IMR-90 (cell line): ENCODE measurements around the gene RPS2. TPM values are rescaled to one million over a fixed set of nuclear protein-coding genes. Genes with fewer than 3 reads are reported as not detected.

Source experiments
- ATAC-seq: fragments of 200-7000 bp; cut with Tn5 transposase; 2 replicates; pipeline ENCODE4 v1.9.1; 2020; ENCODE audit warnings: low read depth, mild to moderate bottlenecking, moderate library complexity
- BruUV-seq: library from RNA; stranded (reverse); fragments of 400-500 nt; replicated peaks from 2 replicates; lab custom pipeline; 2021; lab: Mats Ljungman, UMichigan
- CTCF ChIA-PET: fragments of 300-600 bp; formaldehyde crosslinking; extraction: SDS; loops from one replicate; lab custom pipeline; 2021; ENCODE audit warnings: antibody characterized with exemption; lab: Yijun Ruan, JAX
- POLR2A ChIA-PET: fragments of 300-600 bp; sonication (Branson Sonifier 250); formaldehyde crosslinking; loops from one replicate; lab custom pipeline; 2022; ENCODE audit warnings: antibody characterized with exemption; ENCODE audit not compliant: unreplicated experiment; lab: Charles Lee
- DNase-seq: peaks from one replicate; pipeline ENCODE4 v3.0.0; 2013
- H2AFZ ChIP-seq: replicated peaks from 2 replicates; pipeline ENCODE3; 2013; ENCODE audit warnings: low read length, mild to moderate bottlenecking; ENCODE audit not compliant: poor library complexity
- H2AK5ac ChIP-seq: 2 replicates; pipeline ENCODE4 v1.6.1; 2013; ENCODE audit warnings: low read depth, low read length, inconsistent platforms
- H2AK9ac ChIP-seq: replicated peaks from 2 replicates; pipeline ENCODE3; 2013; ENCODE audit warnings: mild to moderate bottlenecking, low read depth, low read length, moderate library complexity; ENCODE audit not compliant: poor library complexity
- H2BK120ac ChIP-seq: 2 replicates; pipeline ENCODE4 v1.6.1; 2013; ENCODE audit warnings: low read depth, low read length, inconsistent platforms
- H2BK15ac ChIP-seq: 3 replicates; pipeline ENCODE4 v1.6.1; 2013; ENCODE audit warnings: low read depth, low read length, inconsistent platforms
- H2BK20ac ChIP-seq: 2 replicates; pipeline ENCODE4 v1.6.1; 2013; ENCODE audit warnings: low read depth, mild to moderate bottlenecking, inconsistent platforms, low read length, moderate library complexity
- H2BK5ac ChIP-seq: 2 replicates; pipeline ENCODE4 v1.6.1; 2013; ENCODE audit warnings: mild to moderate bottlenecking, low read depth, low read length, inconsistent platforms; ENCODE audit not compliant: poor library complexity, severe bottlenecking
- H3K14ac ChIP-seq: replicated peaks from 2 replicates; pipeline ENCODE4 v1.6.1; 2013; ENCODE audit warnings: low read depth, low read length, inconsistent platforms
- H3K18ac ChIP-seq: 2 replicates; pipeline ENCODE4 v1.6.1; 2013; ENCODE audit warnings: low read depth, low read length, control low read depth
- H3K23ac ChIP-seq: 2 replicates; pipeline ENCODE4 v1.6.1; 2013; ENCODE audit warnings: low read depth, low read length, inconsistent platforms
- H3K27ac ChIP-seq: 2 replicates; pipeline ENCODE4 v1.5.1; 2013; ENCODE audit warnings: mild to moderate bottlenecking, control low read depth, low read length; ENCODE audit not compliant: insufficient read depth
- H3K27me3 ChIP-seq: 2 replicates; pipeline ENCODE4 v1.6.1; 2013; ENCODE audit warnings: low read length; ENCODE audit not compliant: control insufficient read depth, insufficient read depth
- H3K36me3 ChIP-seq: 2 replicates; pipeline ENCODE4 v1.6.1; 2013; ENCODE audit warnings: low read length, mixed read lengths; ENCODE audit not compliant: control insufficient read depth, insufficient read depth
- H3K4ac ChIP-seq: 2 replicates; pipeline ENCODE4 v1.6.1; 2013; ENCODE audit warnings: low read depth, low read length, inconsistent platforms
- H3K4me1 ChIP-seq: 2 replicates; pipeline ENCODE4 v1.6.1; 2013; ENCODE audit warnings: low read length, mixed read lengths; ENCODE audit not compliant: control insufficient read depth, insufficient read depth
- H3K4me2 ChIP-seq: 2 replicates; pipeline ENCODE4 v1.6.1; 2013; ENCODE audit warnings: low read depth, mild to moderate bottlenecking, control low read depth, low read length, moderate library complexity
- H3K4me3 ChIP-seq: 2 replicates; pipeline ENCODE4 v1.5.1; 2013; ENCODE audit warnings: low read depth, mild to moderate bottlenecking, control low read depth, low read length, moderate library complexity; ENCODE audit not compliant: insufficient read depth
- H3K56ac ChIP-seq: 2 replicates; pipeline ENCODE4 v1.6.1; 2013; ENCODE audit warnings: low read length, inconsistent platforms; ENCODE audit not compliant: insufficient read depth; ENCODE audit errors: extremely low read depth
- H3K79me1 ChIP-seq, 2 experiments: 2 replicates each; pipeline ENCODE4 v1.6.1; 2013; ENCODE audit warnings: low read length in 2 of 2, inconsistent platforms in 1 of 2, low read depth in 1 of 2
- H3K9ac ChIP-seq: 2 replicates; pipeline ENCODE4 v1.6.1; 2013; ENCODE audit warnings: low read depth, low read length, control low read depth
- H3K9me1 ChIP-seq: 2 replicates; pipeline ENCODE4 v1.6.1; 2013; ENCODE audit warnings: low read length, inconsistent platforms; ENCODE audit not compliant: insufficient read depth
- H3K9me3 ChIP-seq: 2 replicates; pipeline ENCODE4 v1.6.1; 2013; ENCODE audit warnings: low read length; ENCODE audit not compliant: control insufficient read depth, insufficient read depth
- H4K20me1 ChIP-seq: 2 replicates; pipeline ENCODE4 v1.6.1; 2013; ENCODE audit warnings: low read length, inconsistent platforms; ENCODE audit not compliant: insufficient read depth
- H4K5ac ChIP-seq: 2 replicates; pipeline ENCODE4 v1.6.1; 2013; ENCODE audit warnings: mild to moderate bottlenecking, low read depth, low read length, control low read depth
- H4K8ac ChIP-seq, 2 experiments: 2 replicates each; pipeline ENCODE4 v1.6.1; 2013; ENCODE audit warnings: low read depth in 2 of 2, low read length in 2 of 2, control low read depth in 1 of 2, inconsistent platforms in 1 of 2
- H4K91ac ChIP-seq: 2 replicates; pipeline ENCODE4 v1.6.1; 2013; ENCODE audit warnings: low read depth, low read length, inconsistent platforms; ENCODE audit not compliant: insufficient read depth
- BHLHE40 ChIP-seq: fragments of 150-350 bp; IDR thresholded peaks from 2 replicates; pipeline ENCODE4 v1.6.1; 2016; ENCODE audit warnings: mild to moderate bottlenecking, low read depth, low read length
- CEBPB ChIP-seq: IDR thresholded peaks from 2 replicates; pipeline ENCODE4 v1.6.1; 2012; ENCODE audit warnings: low read depth, low read length, improper control_type of control experiment
- NFE2L2 ChIP-seq: fragments of 150-350 bp; IDR thresholded peaks from 2 replicates; pipeline ENCODE4 v1.6.1; 2016; ENCODE audit warnings: low read depth, mild to moderate bottlenecking, low read length
- WGBS, 2 experiments: methylation state at CpG; one replicate each; pipeline versions ENCODE4 v1.1.5 to v1.1.7; 2013; ENCODE audit warnings: missing lambda C conversion rate in 2 of 2; ENCODE audit not compliant: insufficient read length in 1 of 2; ENCODE audit errors: extremely low coverage in 2 of 2; 5-methylcytosine and 5-hydroxymethylcytosine counted together
- dilution Hi-C: fragments of 300-500 bp; cut with HindIII; formaldehyde crosslinking; loops from one replicate; pipeline ENCODE4 v1.14.3; 2018; ENCODE audit warnings: low sequenced_read_pairs; ENCODE audit not compliant: unreplicated experiment
- in situ Hi-C: fragments of 300-500 bp; cut with MboI; formaldehyde crosslinking; loops from 3 replicates; pipeline ENCODE4 v1.14.3; 2019; ENCODE audit warnings: low sequenced_read_pairs, inconsistent platforms, mixed read lengths
- intact Hi-C: fragments of 100-400 bp; cut with micrococcal nuclease; formaldehyde crosslinking; loops from 2 replicates; pipeline ENCODE4 v1.10.0; 2022
- polyA plus RNA-seq, 3 experiments: library from polyadenylated mRNA; depleted of rRNA; stranded (reverse); fragments of >200 nt; gene quantifications; 2 replicates each; pipeline ENCODE4 v1.2.3, GENCODE V29; 2012; ENCODE audit warnings: low replicate concordance in 1 of 3
- total RNA-seq: library from RNA; depleted of rRNA; stranded (reverse); fragments of >200 nt; gene quantifications from 2 replicates; pipeline ENCODE4 v1.2.3, GENCODE V29; 2012

The RPS2 gene
- total and polyA plus RNA-seq, 2 of the 4 experiments (the other 2 are of a cell fraction), result 2,703 to 6,941 TPM

GRCh38 chr16:1992704-1993317, 28.2 kb upstream of the RPS2 start:
- H3K56ac ChIP-seq, result no peak overlapping the region
- no peak overlapping the region for H3K9ac ChIP-seq
- no peak overlapping the region for H2BK120ac ChIP-seq
- H3K9me3 ChIP-seq, result peaks cover 2% of the 10 kb centered on the region; the same call in 1 of the 2 replicates
- CTCF ChIA-PET, result no interaction called here
- POLR2A ChIA-PET, result no interaction called here
- H3K36me3 ChIP-seq, result peaks cover 2% of the 10 kb centered on the region; the same call in 1 of the 2 replicates
- peak overlapping the region in 1 of 2 experiments; percentile 80; a peak in 1 of 4 replicates for H4K8ac ChIP-seq
- DNase-seq (no peak), ATAC-seq (no peak)
- H2AFZ ChIP-seq, result peak overlapping the region; percentile 94
- H3K18ac ChIP-seq, result no peak overlapping the region
- peaks cover 27% of the 10 kb centered on the region for H3K9me1 ChIP-seq
- H2BK15ac ChIP-seq, result no peak overlapping the region
- H3K4ac ChIP-seq, result 0 out of 2 replicates have a peak overlapping the region, but pooled peaks have one; percentile 20
- peak overlapping the region; percentile 92 for H4K5ac ChIP-seq
- H2BK5ac ChIP-seq, result no peak overlapping the region
- H3K27ac ChIP-seq, result no peak overlapping the region
- 64% methylated on average over 19 of the region's 50 CpGs; no CpG with 5 or more reads in 1 of the 2 experiments for WGBS, 2 experiments
- H3K4me1 ChIP-seq, result peaks cover 24% of the 10 kb centered on the region
- H3K79me1 ChIP-seq, result peaks cover 0 to 18% of the 10 kb centered on the region in 2 experiments; a peak in 3 of 4 replicates
- intact Hi-C loops, result no loop called here
- H3K14ac ChIP-seq, result no peak overlapping the region
- peak overlapping the region; percentile 61; the same call in 1 of the 2 replicates for H3K4me2 ChIP-seq
- H4K20me1 ChIP-seq, result peaks cover 6% of the 10 kb centered on the region
- no peak overlapping the region; the same call in 1 of the 2 replicates for H3K4me3 ChIP-seq
- H3K23ac ChIP-seq, result no peak overlapping the region
- no peak overlapping the region for H2AK5ac ChIP-seq
- dilution Hi-C loops, result no loop called here
- H2BK20ac ChIP-seq, result no peak overlapping the region
- no peak overlapping the region for H4K91ac ChIP-seq
- peaks cover 17% of the 10 kb centered on the region for H3K27me3 ChIP-seq
- TF ChIP-seq NFE2L2, result no peak
- no peak for TF ChIP-seq BHLHE40
- no peak for TF ChIP-seq CEBPB
- peak overlapping the region; percentile 88 for H2AK9ac ChIP-seq
- no TSS peak for BruUV-seq
- in situ Hi-C loops, result no loop called here
